HG02885 (cell line): ENCODE results near the gene CAPG.
A peak's percentile ranks its signal among the peaks of the same experiment; 100 is the strongest.
"Not testable (repeated sequence)": the region's sequence is repeated elsewhere in the genome, so short reads cannot be mapped to it uniquely, and the experiment has no call there.

Source experiments
- ATAC-seq: cut with Tn5 transposase; IDR thresholded peaks from one replicate; pipeline ENCODE4 v1.9.1; 2021; ENCODE audit warnings: mild to moderate bottlenecking; ENCODE audit not compliant: unreplicated experiment, poor library complexity

Gene CAPG

GRCh38 chr2:85409845-85410583 lies at the start of gene CAPG:
TSS of gene CAPG (minus strand) at chr2:85410366. CDS start at chr2:85402145, 8,221 bp downstream.
- peak; percentile 81 for ATAC-seq

GRCh38 chr2:85459771-85460170 lies 49.6 kb upstream of the CAPG start:
- ATAC-seq = no peak

GRCh38 chr2:85458601-85459563 lies 48.7 kb upstream of the CAPG start:
- no peak for ATAC-seq

GRCh38 chr2:85457877-85458316 lies 47.7 kb upstream of the CAPG start:
- no peak for ATAC-seq

- no peak for ATAC-seq
Observed at GRCh38 chr2:85457043-85457442, 46.9 kb upstream of the CAPG start.

- no peak for ATAC-seq
Observed at GRCh38 chr2:85455552-85456090, 45.5 kb upstream of the CAPG start.

GRCh38 chr2:85453571-85453970 lies 43.4 kb upstream of the CAPG start:
- ATAC-seq = no peak

GRCh38 chr2:85452237-85452636 lies 42.1 kb upstream of the CAPG start:
- ATAC-seq = no peak

- ATAC-seq = no peak
Observed at GRCh38 chr2:85449214-85449588, 39.0 kb upstream of the CAPG start.

- ATAC-seq = no peak
Observed at GRCh38 chr2:85448461-85449213, 38.5 kb upstream of the CAPG start.

- no peak for ATAC-seq
Observed at GRCh38 chr2:85447222-85447585, 37.0 kb upstream of the CAPG start.

- no peak for ATAC-seq
Observed at GRCh38 chr2:85446296-85447221, 36.4 kb upstream of the CAPG start.

GRCh38 chr2:85445316-85446295 lies 35.4 kb upstream of the CAPG start:
- ATAC-seq = no peak

GRCh38 chr2:85444629-85445172 lies 34.5 kb upstream of the CAPG start:
- no peak for ATAC-seq

GRCh38 chr2:85441864-85442263 lies 31.7 kb upstream of the CAPG start:
- ATAC-seq = no peak

- ATAC-seq = no peak
Observed at GRCh38 chr2:85440729-85441128, 30.6 kb upstream of the CAPG start.

- no peak for ATAC-seq
Observed at GRCh38 chr2:85439986-85440385, 29.8 kb upstream of the CAPG start.

- ATAC-seq = not testable (repeated sequence)
Observed at GRCh38 chr2:85439569-85439968, 29.4 kb upstream of the CAPG start.
